ENCODE measurements around the gene TAS2R9. TPM values are rescaled to one million over a fixed set of nuclear protein-coding genes. Genes with fewer than 3 reads are reported as not detected.

The TAS2R9 gene
- total RNA-seq (not detected), polyA plus RNA-seq (not detected)

- H3K27ac ChIP-seq, result no peak within 1 kb of the TSS
- H3K9me3 ChIP-seq, result no peaks in the 10 kb centered on the region
- no peak within 1 kb of the TSS for H3K4me3 ChIP-seq
- no peaks in the 10 kb centered on the region for H3K36me3 ChIP-seq
- DNase-seq, result no peak
- TF ChIP-seq POLR2AphosphoS5 (IDR thresholded peaks at IDR 0.05), result no peak
- no peak for TF ChIP-seq POLR2A (IDR thresholded peaks at IDR 0.05)
- TF ChIP-seq CTCF (IDR thresholded peaks at IDR 0.05), result no peak
- no peak for TF ChIP-seq EP300 (IDR thresholded peaks at IDR 0.05)
- no peaks in the 10 kb centered on the region for H3K4me1 ChIP-seq
- no peaks in the 10 kb centered on the region for H3K27me3 ChIP-seq
- intact Hi-C loops (cut with DNase I), result no loop called here
These were observed at the start of gene TAS2R9 for GRCh38 chr12:10810068-10810467. Gene TAS2R9 (minus strand): TSS chr12:10810168. CDS start chr12:10810075, 93 bp downstream.

GRCh38 chr12:10855807-10856206 is 45.8 kb upstream of the TAS2R9 start:
- TF ChIP-seq POLR2A (IDR thresholded peaks at IDR 0.05), result no peak
- no peaks in the 10 kb centered on the region for H3K4me1 ChIP-seq
- H3K27me3 ChIP-seq, result no peaks in the 10 kb centered on the region
- intact Hi-C loops (cut with DNase I), result no loop called here
- H3K4me3 ChIP-seq, result no peak overlapping the region
- peaks cover 0 to 8% (median 1%) of the 10 kb centered on the region in 4 donors for H3K36me3 ChIP-seq
- WGBS, 2 donors, result 99 to 100% methylated on average over 2 of the region's 2 CpGs
- no peak for DNase-seq
- no peak overlapping the region for H3K27ac ChIP-seq
- H3K9me3 ChIP-seq, result peaks cover 0 to 17% (median 0%) of the 10 kb centered on the region in 4 donors

- no peak for DNase-seq
- Histone ChIP-seq H3K27me3 (no peaks in the 10 kb centered on the region), H3K36me3 (peaks cover 0 to 6% (median 1%) of the 10 kb centered on the region in 4 donors), H3K9me3 (peaks cover 0 to 16% (median 0%) of the 10 kb centered on the region in 4 donors), H3K27ac (no peak overlapping the region), H3K4me3 (no peak overlapping the region), H3K4me1 (no peaks in the 10 kb centered on the region)
- intact Hi-C loops (cut with DNase I), result no loop called here
- WGBS, 2 donors, result 69 to 83% methylated on average over 2 of the region's 2 CpGs
- TF ChIP-seq CTCF (IDR thresholded peaks at IDR 0.05) (no peak), EP300 (IDR thresholded peaks at IDR 0.05) (no peak), POLR2AphosphoS5 (IDR thresholded peaks at IDR 0.05) (no peak), POLR2A (IDR thresholded peaks at IDR 0.05) (no peak)
These were observed 43.8 kb upstream of the TAS2R9 start for GRCh38 chr12:10853776-10854175.

- 86 to 90% methylated on average over 4 of the region's 4 CpGs for WGBS, 2 donors
- no peak for DNase-seq
- intact Hi-C loops (cut with DNase I), result no loop called here
These were observed 41.4 kb upstream of the TAS2R9 start for GRCh38 chr12:10851243-10851858.

GRCh38 chr12:10849425-10849878 is 39.5 kb upstream of the TAS2R9 start, which contains the start of gene PRR4:
Gene PRR4 (minus strand): TSS chr12:10849475. CDS start chr12:10849437, 38 bp downstream.
- WGBS, 2 donors, result 85 to 92% methylated on average over 4 of the region's 4 CpGs
- H3K4me3 ChIP-seq, result no peak within 1 kb of the TSS
- intact Hi-C loops (cut with DNase I), result no loop called here
- H3K9me3 ChIP-seq, result no peaks in the 10 kb centered on the region
- no peak for TF ChIP-seq POLR2A (IDR thresholded peaks at IDR 0.05)
- TF ChIP-seq EP300 (IDR thresholded peaks at IDR 0.05), result no peak
- no peak for TF ChIP-seq CTCF (IDR thresholded peaks at IDR 0.05)
- TF ChIP-seq POLR2AphosphoS5 (IDR thresholded peaks at IDR 0.05), result no peak
- peaks cover 0 to 25% (median 0%) of the 10 kb centered on the region in 4 donors for H3K36me3 ChIP-seq
- no peak within 1 kb of the TSS for H3K27ac ChIP-seq
- H3K27me3 ChIP-seq, result no peaks in the 10 kb centered on the region
- no peaks in the 10 kb centered on the region for H3K4me1 ChIP-seq
- DNase-seq, result no peak

More at GRCh38 chr12:10851243-10851858, 41.4 kb upstream of the TAS2R9 start:
- Histone ChIP-seq H3K4me3 (no peak overlapping the region), H3K27ac (no peak overlapping the region), H3K27me3 (no peaks in the 10 kb centered on the region), H3K36me3 (peaks cover 0 to 21% (median 0%) of the 10 kb centered on the region in 4 donors), H3K9me3 (peaks cover 0 to 2% (median 0%) of the 10 kb centered on the region in 4 donors), H3K4me1 (no peaks in the 10 kb centered on the region)
- TF ChIP-seq EP300 (IDR thresholded peaks at IDR 0.05) (no peak), POLR2AphosphoS5 (IDR thresholded peaks at IDR 0.05) (no peak), CTCF (IDR thresholded peaks at IDR 0.05) (no peak), POLR2A (IDR thresholded peaks at IDR 0.05) (no peak)
